K562 (cell line): ENCODE measurements around the gene MFN1. TPM values are rescaled to one million over a fixed set of nuclear protein-coding genes. Genes with fewer than 3 reads are reported as not detected.

Source experiments
- ADNP ChIP-seq: fragments of 200-800 bp; sonication (Bioruptor generic); IDR thresholded peaks from 2 replicates; pipeline ENCODE4 v1.6.1; 2016; ENCODE audit warnings: missing genetic modification characterization, missing compliant biosample characterization
- CHD4 ChIP-seq: fragments of 200-600 bp; sonication (generic); IDR thresholded peaks from 3 replicates; pipeline ENCODE4 v1.6.1; 2012; ENCODE audit warnings: low read depth, mild to moderate bottlenecking, mixed read lengths, low read length, inconsistent platforms; ENCODE audit not compliant: insufficient read depth, insufficient replicate concordance, poor library complexity, severe bottlenecking
- HCFC1 ChIP-seq: IDR thresholded peaks from 2 replicates; pipeline ENCODE4 v1.6.1; 2012; ENCODE audit warnings: low read depth, low read length, improper control_type of control experiment
- HDAC1 ChIP-seq, 2 experiments: fragments of 450-650 bp; IDR thresholded peaks; 2 replicates each; pipeline ENCODE4 v1.6.1; 2016 to 2017; ENCODE audit warnings: inconsistent platforms in 1 of 2, mild to moderate bottlenecking in 1 of 2, moderate library complexity in 1 of 2
- KDM5B ChIP-seq: fragments of 200-600 bp; sonication (generic); IDR thresholded peaks from 2 replicates; pipeline ENCODE4 v1.6.1; 2012; ENCODE audit warnings: low read depth, mild to moderate bottlenecking, moderate library complexity, low read length, control low read depth, inconsistent platforms; ENCODE audit not compliant: insufficient replicate concordance
- KLF6 ChIP-seq: fragments of 250-450 bp; sonication (Bioruptor Pico); IDR thresholded peaks from 2 replicates; pipeline ENCODE4 v1.4.0; 2020; ENCODE audit warnings: mild to moderate bottlenecking, moderate library complexity, borderline replicate concordance
- NFE2 ChIP-seq: IDR thresholded peaks from 2 replicates; pipeline ENCODE4 v1.6.1; 2014; ENCODE audit warnings: antibody characterized with exemption, low read depth
- POLR2H ChIP-seq: IDR thresholded peaks from 2 replicates; pipeline ENCODE4 v1.6.1; 2016; ENCODE audit warnings: missing genetic modification characterization, low read depth, mild to moderate bottlenecking, control low read depth, missing compliant biosample characterization, moderate library complexity
- SAP30 ChIP-seq: fragments of 200-600 bp; sonication (generic); IDR thresholded peaks from 2 replicates; pipeline ENCODE4 v1.6.1; 2012; ENCODE audit warnings: borderline replicate concordance, low read depth, mild to moderate bottlenecking, moderate library complexity, low read length, control low read depth, inconsistent platforms; ENCODE audit not compliant: insufficient read depth, poor library complexity, severe bottlenecking
- SPI1 ChIP-seq: IDR thresholded peaks from 2 replicates; pipeline ENCODE4 v1.6.1; 2011; ENCODE audit warnings: low read depth, low read length, control low read depth, borderline replicate concordance
- polyA plus RNA-seq, 8 experiments: library from polyadenylated mRNA; depleted of rRNA in 4 of 8; stranded (reverse) in 5 of 8; unstranded in 3 of 8; fragments of >200 nt; fragmentation: Nextera tagmentation in 2 of 8; fragmentation: Illumina TruSeq in 1 of 8; extraction: Ambion mirVana in 2 of 8; extraction: Trizol in 1 of 8; gene quantifications; 2 replicates each; pipeline versions ENCODE4 v1.2.1 to v1.2.3, GENCODE V29; 2011 to 2014; ENCODE audit warnings: inconsistent platforms in 1 of 8, missing spikeins in 1 of 8
- total RNA-seq, 7 experiments: library from RNA; depleted of rRNA in 6 of 7; stranded (reverse); fragments of >200 nt in 6 of 7; fragmentation: Illumina TruSeq in 2 of 7; extraction: Trizol in 2 of 7; gene quantifications; 2 replicates each; pipeline versions ENCODE4 v1.2.1 to v1.2.3, GENCODE V29; 2011 to 2021; ENCODE audit warnings: low replicate concordance in 1 of 7
- TF ChIP-seq, protein P1 (sequence below): fragments of 450-650 bp; formaldehyde crosslinking; IDR thresholded peaks from 2 replicates; pipeline ENCODE4 v1.4.0; 2022; ENCODE audit warnings: mild to moderate bottlenecking, moderate library complexity
- TF ChIP-seq, protein P2 (sequence below): fragments of 200-800 bp; sonication (Bioruptor generic); IDR thresholded peaks from 2 replicates; pipeline ENCODE4 v1.6.1; 2017; ENCODE audit warnings: missing genetic modification characterization, missing compliant biosample characterization
- TF ChIP-seq, protein P3 (sequence below), 2 experiments: fragments of 250-450 bp in 1 of 2; fragments of 450-650 bp in 1 of 2; sonication (Bioruptor Pico) in 1 of 2; IDR thresholded peaks; 2 replicates each; pipeline versions ENCODE4 v1.6.1 to v1.8.0; 2016 to 2021; ENCODE audit warnings: mild to moderate bottlenecking in 2 of 2, moderate library complexity in 2 of 2, missing compliant biosample characterization in 1 of 2, missing genetic modification characterization in 1 of 2
- TF ChIP-seq, protein P4 (sequence below), 2 experiments: IDR thresholded peaks; 2 replicates each; pipeline ENCODE4 v1.6.1; 2012; ENCODE audit warnings: improper control_type of control experiment in 2 of 2, low read depth in 2 of 2, low read length in 2 of 2, borderline replicate concordance in 1 of 2
- TF ChIP-seq, protein P5 (sequence below): sonication (generic); IDR thresholded peaks from 2 replicates; pipeline ENCODE4 v1.6.1; 2016

MFN1 gene
- total and polyA plus RNA-seq, 9 of the 15 experiments (the other 6 are each of a cell fraction or from before 2014, with no cell fraction given), result 10.5 to 42.7 (median 22.6) TPM

DNA sequence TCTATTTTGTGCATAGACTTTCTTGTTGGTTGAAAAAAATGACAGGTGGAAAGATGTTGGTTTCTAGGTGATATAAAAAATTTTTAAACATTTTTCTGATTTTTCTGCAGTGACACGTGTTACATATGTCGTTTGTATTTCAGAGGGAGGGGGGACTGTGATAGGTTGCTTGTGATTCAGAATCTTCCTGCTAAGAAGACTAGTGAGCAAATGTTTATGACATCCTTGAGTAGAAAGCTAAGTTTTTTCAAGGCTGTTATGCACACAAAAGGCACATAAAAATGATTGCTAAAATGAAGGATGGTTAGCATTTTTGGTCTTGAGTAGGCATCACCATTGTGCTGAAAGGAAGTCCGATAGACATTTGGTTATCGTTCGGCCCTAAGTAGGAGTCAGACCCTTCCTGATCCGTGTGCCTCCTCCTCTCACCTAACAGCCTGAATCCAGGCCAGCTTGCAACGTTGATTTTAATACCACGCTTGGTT is 23.2 kb upstream of the MFN1 start (continued):
- TF ChIP-seq SAP30 (peak; percentile 9), KDM5B (peak; percentile 6), NFE2 (no peak), CHD4 (no peak), HDAC1 (IDR thresholded peaks at IDR 0.05) (0 out of 4 replicates have a peak, but pooled peaks of 1 of the 2 experiments have one; percentile 14), SPI1 (0 out of 2 replicates have a peak, but pooled peaks have one; percentile 18), HCFC1 (no peak), ADNP (no peak), KLF6 (no peak), POLR2H (tag) (0 out of 2 replicates have a peak, but pooled peaks have one; percentile 56)
- TF ChIP-seq, protein P1, sequence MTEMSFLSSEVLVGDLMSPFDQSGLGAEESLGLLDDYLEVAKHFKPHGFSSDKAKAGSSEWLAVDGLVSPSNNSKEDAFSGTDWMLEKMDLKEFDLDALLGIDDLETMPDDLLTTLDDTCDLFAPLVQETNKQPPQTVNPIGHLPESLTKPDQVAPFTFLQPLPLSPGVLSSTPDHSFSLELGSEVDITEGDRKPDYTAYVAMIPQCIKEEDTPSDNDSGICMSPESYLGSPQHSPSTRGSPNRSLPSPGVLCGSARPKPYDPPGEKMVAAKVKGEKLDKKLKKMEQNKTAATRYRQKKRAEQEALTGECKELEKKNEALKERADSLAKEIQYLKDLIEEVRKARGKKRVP (CRISPR knock-in tag), result 0 out of 2 replicates have a peak, but pooled peaks have one; percentile 24
- TF ChIP-seq, protein P2, sequence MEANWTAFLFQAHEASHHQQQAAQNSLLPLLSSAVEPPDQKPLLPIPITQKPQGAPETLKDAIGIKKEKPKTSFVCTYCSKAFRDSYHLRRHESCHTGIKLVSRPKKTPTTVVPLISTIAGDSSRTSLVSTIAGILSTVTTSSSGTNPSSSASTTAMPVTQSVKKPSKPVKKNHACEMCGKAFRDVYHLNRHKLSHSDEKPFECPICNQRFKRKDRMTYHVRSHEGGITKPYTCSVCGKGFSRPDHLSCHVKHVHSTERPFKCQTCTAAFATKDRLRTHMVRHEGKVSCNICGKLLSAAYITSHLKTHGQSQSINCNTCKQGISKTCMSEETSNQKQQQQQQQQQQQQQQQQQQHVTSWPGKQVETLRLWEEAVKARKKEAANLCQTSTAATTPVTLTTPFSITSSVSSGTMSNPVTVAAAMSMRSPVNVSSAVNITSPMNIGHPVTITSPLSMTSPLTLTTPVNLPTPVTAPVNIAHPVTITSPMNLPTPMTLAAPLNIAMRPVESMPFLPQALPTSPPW (CRISPR knock-in tag), result 0 out of 2 replicates have a peak, but pooled peaks have one; percentile 14
- TF ChIP-seq, protein P3, sequence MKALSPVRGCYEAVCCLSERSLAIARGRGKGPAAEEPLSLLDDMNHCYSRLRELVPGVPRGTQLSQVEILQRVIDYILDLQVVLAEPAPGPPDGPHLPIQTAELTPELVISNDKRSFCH (CRISPR knock-in tag; IDR thresholded peaks at IDR 0.05), result no peak
- TF ChIP-seq, protein P3 (tag; IDR thresholded peaks at IDR 0.05), result 0 out of 2 replicates have a peak, but pooled peaks have one; percentile 30
- TF ChIP-seq, protein P4, sequence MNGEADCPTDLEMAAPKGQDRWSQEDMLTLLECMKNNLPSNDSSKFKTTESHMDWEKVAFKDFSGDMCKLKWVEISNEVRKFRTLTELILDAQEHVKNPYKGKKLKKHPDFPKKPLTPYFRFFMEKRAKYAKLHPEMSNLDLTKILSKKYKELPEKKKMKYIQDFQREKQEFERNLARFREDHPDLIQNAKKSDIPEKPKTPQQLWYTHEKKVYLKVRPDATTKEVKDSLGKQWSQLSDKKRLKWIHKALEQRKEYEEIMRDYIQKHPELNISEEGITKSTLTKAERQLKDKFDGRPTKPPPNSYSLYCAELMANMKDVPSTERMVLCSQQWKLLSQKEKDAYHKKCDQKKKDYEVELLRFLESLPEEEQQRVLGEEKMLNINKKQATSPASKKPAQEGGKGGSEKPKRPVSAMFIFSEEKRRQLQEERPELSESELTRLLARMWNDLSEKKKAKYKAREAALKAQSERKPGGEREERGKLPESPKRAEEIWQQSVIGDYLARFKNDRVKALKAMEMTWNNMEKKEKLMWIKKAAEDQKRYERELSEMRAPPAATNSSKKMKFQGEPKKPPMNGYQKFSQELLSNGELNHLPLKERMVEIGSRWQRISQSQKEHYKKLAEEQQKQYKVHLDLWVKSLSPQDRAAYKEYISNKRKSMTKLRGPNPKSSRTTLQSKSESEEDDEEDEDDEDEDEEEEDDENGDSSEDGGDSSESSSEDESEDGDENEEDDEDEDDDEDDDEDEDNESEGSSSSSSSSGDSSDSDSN (IDR thresholded peaks at IDR 0.05; ENCODE audit: borderline replicate concordance in 1 of 2, low read depth in 2 of 2, low read length in 2 of 2), result peak in 1 of 2 experiments; percentile 23; a peak in 1 of 4 replicates
- TF ChIP-seq, protein P5, sequence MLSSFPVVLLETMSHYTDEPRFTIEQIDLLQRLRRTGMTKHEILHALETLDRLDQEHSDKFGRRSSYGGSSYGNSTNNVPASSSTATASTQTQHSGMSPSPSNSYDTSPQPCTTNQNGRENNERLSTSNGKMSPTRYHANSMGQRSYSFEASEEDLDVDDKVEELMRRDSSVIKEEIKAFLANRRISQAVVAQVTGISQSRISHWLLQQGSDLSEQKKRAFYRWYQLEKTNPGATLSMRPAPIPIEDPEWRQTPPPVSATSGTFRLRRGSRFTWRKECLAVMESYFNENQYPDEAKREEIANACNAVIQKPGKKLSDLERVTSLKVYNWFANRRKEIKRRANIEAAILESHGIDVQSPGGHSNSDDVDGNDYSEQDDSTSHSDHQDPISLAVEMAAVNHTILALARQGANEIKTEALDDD, result peak; percentile 63
